NCI-H1930 (cell line): ENCODE data around the gene FAM76A.
"Not testable (repeated sequence)": the region's sequence is repeated elsewhere in the genome, so short reads cannot be mapped to it uniquely, and the experiment has no call there.

Source experiments
- DNase-seq, 2 experiments: peaks; one replicate each; lab custom pipeline; 2025; lab: John Stamatoyannopoulos, UW

The FAM76A gene

GRCh38 chr1:27725374-27726172, at the start of gene FAM76A:
TSS of gene FAM76A (plus strand) at chr1:27725961. CDS start at chr1:27726081, 120 bp downstream.
- DNase-seq: peak; percentile 99 to 100

GRCh38 chr1:27676410-27676809, 49.4 kb upstream of the FAM76A start:
- no peak for DNase-seq

- DNase-seq: no peak
Measured at GRCh38 chr1:27678747-27679146, 47.0 kb upstream of the FAM76A start.

GRCh38 chr1:27680225-27680791, 45.5 kb upstream of the FAM76A start:
- not testable (repeated sequence) for DNase-seq

GRCh38 chr1:27681580-27681979, 44.2 kb upstream of the FAM76A start:
- not testable (repeated sequence) for DNase-seq

GRCh38 chr1:27682351-27682944, 43.3 kb upstream of the FAM76A start:
- no peak for DNase-seq

- DNase-seq: no peak
Measured at GRCh38 chr1:27684176-27684575, 41.6 kb upstream of the FAM76A start.

- DNase-seq: no peak
Measured at GRCh38 chr1:27686223-27686990, 39.4 kb upstream of the FAM76A start.

- DNase-seq: no peak
Measured at GRCh38 chr1:27687906-27688305, 37.9 kb upstream of the FAM76A start.

- DNase-seq: no peak
Measured at GRCh38 chr1:27689423-27690173, 36.2 kb upstream of the FAM76A start.

GRCh38 chr1:27690183-27690582, 35.6 kb upstream of the FAM76A start:
- no peak for DNase-seq

- not testable (repeated sequence) for DNase-seq
Measured at GRCh38 chr1:27696835-27697234, 28.9 kb upstream of the FAM76A start.

- DNase-seq: no peak
Measured at GRCh38 chr1:27704958-27705357, 20.8 kb upstream of the FAM76A start.

GRCh38 chr1:27705545-27705944, 20.2 kb upstream of the FAM76A start:
- DNase-seq: no peak

- DNase-seq: no peak
Measured at GRCh38 chr1:27710574-27710973, 15.2 kb upstream of the FAM76A start.

- DNase-seq: no peak
Measured at GRCh38 chr1:27713139-27713725, 12.5 kb upstream of the FAM76A start.

GRCh38 chr1:27713869-27714513, 11.8 kb upstream of the FAM76A start:
- no peak for DNase-seq

- DNase-seq: no peak
Measured at GRCh38 chr1:27716262-27716895, 9.4 kb upstream of the FAM76A start.

- DNase-seq: no peak
Measured at GRCh38 chr1:27719286-27720251, 6.2 kb upstream of the FAM76A start.
